Neuronal stem cell (in vitro differentiated cells): ENCODE measurements around the gene PTDSS2.
A peak's percentile ranks its signal among the peaks of the same experiment; 100 is the strongest.
"Not testable (repeated sequence)": the region's sequence is repeated elsewhere in the genome, so short reads cannot be mapped to it uniquely, and the experiment has no call there.

ENCODE experiments used
- DNase-seq: peaks from one replicate; pipeline ENCODE4 v3.0.0-alpha.2; 2013; ENCODE audit warnings: low spot score
- H2AFZ ChIP-seq: one replicate; pipeline ENCODE4 v1.6.1; 2013; ENCODE audit warnings: mild to moderate bottlenecking, low read length, inconsistent platforms
- H2AK5ac ChIP-seq: 2 replicates; pipeline ENCODE4 v1.6.1; 2013; ENCODE audit warnings: low read depth, mild to moderate bottlenecking, inconsistent platforms, low read length, moderate library complexity, mixed read lengths
- H2BK120ac ChIP-seq: 2 replicates; pipeline ENCODE4 v1.6.1; 2013; ENCODE audit warnings: low read depth, mild to moderate bottlenecking, inconsistent platforms, low read length, moderate library complexity, mixed read lengths
- H2BK12ac ChIP-seq: one replicate; pipeline ENCODE4 v1.6.1; 2013; ENCODE audit warnings: low read length, inconsistent platforms
- H2BK15ac ChIP-seq: 2 replicates; pipeline ENCODE4 v1.6.1; 2013; ENCODE audit warnings: mild to moderate bottlenecking, low read length, inconsistent platforms, mixed read lengths
- H2BK5ac ChIP-seq: one replicate; pipeline ENCODE4 v1.6.1; 2013; ENCODE audit warnings: inconsistent platforms, mild to moderate bottlenecking, low read length, moderate library complexity
- H3K14ac ChIP-seq: one replicate; pipeline ENCODE4 v1.6.1; 2013; ENCODE audit warnings: low read length, inconsistent platforms
- H3K18ac ChIP-seq: 2 replicates; pipeline ENCODE4 v1.6.1; 2013; ENCODE audit warnings: low read length, inconsistent platforms
- H3K23ac ChIP-seq: 2 replicates; pipeline ENCODE4 v1.6.1; 2013; ENCODE audit warnings: low read depth, mild to moderate bottlenecking, mixed read lengths, low read length, inconsistent platforms; ENCODE audit not compliant: poor library complexity
- H3K27ac ChIP-seq: replicated peaks from 3 replicates; pipeline ENCODE4 v1.5.1; 2013; ENCODE audit warnings: low read length, inconsistent platforms
- H3K27me3 ChIP-seq, 3 experiments: 2 replicates each; pipeline ENCODE4 v1.6.1; 2013; ENCODE audit warnings: low read length in 3 of 3, mild to moderate bottlenecking in 2 of 3, inconsistent platforms in 1 of 3, low read depth in 1 of 3, mixed read lengths in 1 of 3, moderate library complexity in 1 of 3; ENCODE audit not compliant: control insufficient read depth in 3 of 3, insufficient read depth in 3 of 3
- H3K36me3 ChIP-seq, 2 donors: replicated peaks in 1 of 2; 2 replicates each; pipeline ENCODE4 v1.6.1; 2013; ENCODE audit warnings: low read length in 2 of 2; ENCODE audit not compliant: control insufficient read depth in 2 of 2, insufficient read depth in 2 of 2
- H3K4ac ChIP-seq: 2 replicates; pipeline ENCODE4 v1.6.1; 2013; ENCODE audit warnings: inconsistent platforms, mild to moderate bottlenecking, low read length, moderate library complexity
- H3K4me1 ChIP-seq, 2 donors: 1 replicate in 1 of 2; 2 replicates in 1 of 2; pipeline ENCODE4 v1.6.1; 2013; ENCODE audit warnings: low read length in 2 of 2, low read depth in 1 of 2; ENCODE audit not compliant: control insufficient read depth in 2 of 2, insufficient read depth in 1 of 2
- H3K4me2 ChIP-seq: one replicate; pipeline ENCODE4 v1.6.1; 2013; ENCODE audit warnings: mild to moderate bottlenecking, low read length, inconsistent platforms; ENCODE audit not compliant: insufficient read depth, poor library complexity, severe bottlenecking
- H3K4me3 ChIP-seq, 2 donors: 2 replicates each; pipeline ENCODE4 v1.5.1; 2013; ENCODE audit warnings: low read length in 2 of 2, mild to moderate bottlenecking in 2 of 2, inconsistent platforms in 1 of 2, moderate library complexity in 1 of 2
- H3K79me1 ChIP-seq: one replicate; pipeline ENCODE4 v1.6.1; 2013; ENCODE audit warnings: low read depth, mild to moderate bottlenecking, inconsistent platforms, low read length, moderate library complexity
- H3K9ac ChIP-seq: one replicate; pipeline ENCODE4 v1.6.1; 2013; ENCODE audit warnings: mild to moderate bottlenecking, low read depth, low read length, inconsistent platforms; ENCODE audit not compliant: poor library complexity
- H3K9me3 ChIP-seq, 2 donors: replicated peaks in 1 of 2; 2 replicates each; pipeline versions ENCODE3 to v1.6.1; 2013; ENCODE audit warnings: low read length in 2 of 2, mild to moderate bottlenecking in 2 of 2, inconsistent platforms in 1 of 2, low read depth in 1 of 2, mixed read lengths in 1 of 2, moderate library complexity in 1 of 2; ENCODE audit not compliant: control insufficient read depth in 2 of 2, insufficient read depth in 1 of 2
- H4K8ac ChIP-seq: one replicate; pipeline ENCODE4 v1.6.1; 2013; ENCODE audit warnings: low read depth, mild to moderate bottlenecking, inconsistent platforms, low read length, moderate library complexity
- H4K91ac ChIP-seq: one replicate; pipeline ENCODE4 v1.6.1; 2013; ENCODE audit warnings: low read length, low read depth, mild to moderate bottlenecking, inconsistent platforms; ENCODE audit not compliant: poor library complexity
- WGBS, 2 donors: extraction: QIAGEN DNeasy Blood & Tissue Kit; methylation state at CpG; one replicate each; pipeline ENCODE4 v1.1.7; 2013; ENCODE audit warnings: missing lambda C conversion rate in 2 of 2, mixed read lengths in 1 of 2; ENCODE audit not compliant: insufficient read length in 2 of 2, insufficient replicate concordance in 1 of 2; ENCODE audit errors: extremely low coverage in 2 of 2; 5-methylcytosine and 5-hydroxymethylcytosine counted together

Gene PTDSS2

DNA sequence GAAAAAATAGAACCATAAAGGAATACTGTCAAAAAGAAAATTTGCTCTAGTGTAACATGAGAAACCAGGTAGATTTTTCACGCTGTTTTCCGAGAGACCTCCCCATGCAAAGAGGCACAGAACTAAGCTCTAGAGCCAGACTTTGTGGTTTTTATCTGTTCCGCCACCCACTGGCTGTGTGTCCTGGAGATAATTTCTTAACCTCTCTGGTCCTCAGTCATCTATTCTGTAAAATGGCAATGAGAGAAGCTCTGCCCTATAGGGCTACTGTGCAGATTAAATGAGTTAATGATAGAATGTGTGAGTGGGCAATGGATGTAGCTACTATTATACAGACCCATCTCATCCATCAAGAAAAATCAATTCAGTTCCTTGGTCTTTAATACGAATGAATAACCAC, 25.8 kb upstream of the PTDSS2 start:
- no peak overlapping the region for H2BK15ac ChIP-seq
- no peak overlapping the region for H2BK5ac ChIP-seq
- H3K27ac ChIP-seq = no peak overlapping the region
- H3K4me2 ChIP-seq = no peak overlapping the region
- no peak overlapping the region for H4K8ac ChIP-seq
- no peaks in the 10 kb centered on the region for H3K36me3 ChIP-seq
- no peak overlapping the region for H2BK120ac ChIP-seq
- H2AFZ ChIP-seq = no peak overlapping the region
- no peak overlapping the region for H3K14ac ChIP-seq
- no peak overlapping the region for H4K91ac ChIP-seq
- no peaks in the 10 kb centered on the region for H3K4me1 ChIP-seq
- DNase-seq = no peak
- no peaks in the 10 kb centered on the region for H3K79me1 ChIP-seq
- H3K9ac ChIP-seq = no peak overlapping the region
- no peak overlapping the region for H3K23ac ChIP-seq
- no CpG with 5 or more reads among the region's 4 CpGs for WGBS, 2 donors
- H3K18ac ChIP-seq = no peak overlapping the region
- no peak overlapping the region for H2BK12ac ChIP-seq
- H3K4ac ChIP-seq = no peak overlapping the region
- H3K27me3 ChIP-seq = peaks cover 0 to 15% (median 2%) of the 10 kb centered on the region in 3 experiments
- H3K9me3 ChIP-seq = no peaks in the 10 kb centered on the region
- no peak overlapping the region for H2AK5ac ChIP-seq
- H3K4me3 ChIP-seq = no peak overlapping the region

DNA sequence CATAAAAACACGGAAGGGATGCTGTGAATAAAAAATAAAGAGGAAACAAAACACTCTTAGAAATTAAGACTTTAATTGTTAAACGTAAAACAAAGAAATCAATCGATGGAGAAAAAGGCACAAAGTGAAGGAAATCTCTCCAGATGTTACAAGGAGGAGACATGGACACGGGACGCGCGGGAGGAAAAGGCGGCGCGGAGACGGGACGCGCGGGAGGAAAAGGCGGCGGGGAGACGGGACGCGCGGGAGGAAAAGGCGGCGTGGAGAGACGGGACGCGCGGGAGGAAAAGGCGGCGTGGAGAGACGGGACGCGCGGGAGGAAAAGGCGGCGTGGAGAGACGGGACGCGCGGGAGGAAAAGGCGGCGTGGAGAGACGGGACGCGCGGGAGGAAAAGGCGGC, 25.3 kb upstream of the PTDSS2 start:
- H2BK5ac ChIP-seq, H3K4me2 ChIP-seq, H3K23ac ChIP-seq, H3K9me3 ChIP-seq, H2BK15ac ChIP-seq, DNase-seq, H3K27me3 ChIP-seq, H4K91ac ChIP-seq, H2AK5ac ChIP-seq, H3K4ac ChIP-seq, H4K8ac ChIP-seq, H3K79me1 ChIP-seq, H2BK12ac ChIP-seq, H3K4me1 ChIP-seq, H3K18ac ChIP-seq, H3K36me3 ChIP-seq, H3K9ac ChIP-seq, H3K27ac ChIP-seq, H2AFZ ChIP-seq, H2BK120ac ChIP-seq, H3K4me3 ChIP-seq, H3K14ac ChIP-seq: not testable (repeated sequence)
- no CpG with 5 or more reads among the region's 45 CpGs for WGBS, 2 donors

DNA sequence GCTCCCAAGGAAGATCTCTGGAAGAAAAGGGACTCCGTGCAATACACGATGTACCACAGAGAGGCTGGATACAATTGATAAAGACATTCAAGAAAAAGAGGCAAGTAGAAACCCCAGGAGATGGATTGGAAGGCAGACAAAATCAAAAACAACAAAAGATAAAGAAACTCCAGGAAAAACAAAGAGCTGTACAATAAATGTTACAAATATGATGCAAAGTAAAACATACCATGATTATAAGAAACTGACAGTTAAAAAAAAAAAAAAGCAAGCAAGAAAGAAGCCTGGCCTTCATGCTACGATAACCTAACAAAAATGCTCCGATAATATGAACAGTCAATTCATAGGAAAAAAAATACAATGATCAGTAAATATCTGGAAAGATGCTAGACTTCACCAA, 24.8 kb upstream of the PTDSS2 start:
- no peak overlapping the region for H2AFZ ChIP-seq
- H2BK120ac ChIP-seq = no peak overlapping the region
- no peaks in the 10 kb centered on the region for H3K79me1 ChIP-seq
- H4K91ac ChIP-seq = no peak overlapping the region
- no peak overlapping the region for H2BK15ac ChIP-seq
- no peak overlapping the region for H2AK5ac ChIP-seq
- H3K4ac ChIP-seq = no peak overlapping the region
- WGBS, 2 donors = no CpG with 5 or more reads among the region's 4 CpGs
- H2BK5ac ChIP-seq = no peak overlapping the region
- no peak overlapping the region for H3K4me3 ChIP-seq
- no peak overlapping the region for H3K14ac ChIP-seq
- H3K18ac ChIP-seq = no peak overlapping the region
- H2BK12ac ChIP-seq = no peak overlapping the region
- no peaks in the 10 kb centered on the region for H3K9me3 ChIP-seq
- no peak overlapping the region for H4K8ac ChIP-seq
- no peaks in the 10 kb centered on the region for H3K4me1 ChIP-seq
- H3K36me3 ChIP-seq = no peaks in the 10 kb centered on the region
- no peak overlapping the region for H3K9ac ChIP-seq
- no peak overlapping the region for H3K4me2 ChIP-seq
- no peak overlapping the region for H3K27ac ChIP-seq
- no peak overlapping the region for H3K23ac ChIP-seq
- peaks cover 0 to 7% (median 2%) of the 10 kb centered on the region in 3 experiments for H3K27me3 ChIP-seq
- DNase-seq = no peak

DNA sequence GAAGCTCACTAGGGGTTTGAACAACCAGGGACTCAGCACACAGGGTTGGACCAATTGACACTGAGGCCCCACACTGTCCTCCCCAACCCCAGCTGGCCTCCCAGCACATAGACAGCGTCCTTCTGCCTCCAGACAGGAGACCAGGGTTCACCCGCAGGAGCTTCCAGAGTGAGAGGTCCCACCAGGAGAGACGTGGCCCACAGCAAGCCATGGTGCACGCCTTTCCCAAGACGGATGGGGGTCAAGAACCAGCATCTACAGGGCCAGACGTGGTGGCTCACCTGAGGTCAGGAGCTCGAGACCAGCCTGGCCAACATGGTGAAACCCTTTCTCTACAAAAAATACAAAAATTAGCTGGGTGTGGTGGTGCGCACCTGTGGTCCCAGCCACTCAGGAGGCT, 23.2 kb upstream of the PTDSS2 start:
- Histone ChIP-seq H3K23ac (no peak overlapping the region), H3K9ac (no peak overlapping the region), H3K79me1 (no peaks in the 10 kb centered on the region), H3K36me3 (no peaks in the 10 kb centered on the region), H3K27ac (no peak overlapping the region), H2AK5ac (peak overlapping the region; percentile 21), H3K14ac (no peak overlapping the region), H2BK120ac (no peak overlapping the region), H3K18ac (no peak overlapping the region), H3K4me1 (no peaks in the 10 kb centered on the region), H2BK5ac (no peak overlapping the region), H2BK12ac (no peak overlapping the region), H2AFZ (no peak overlapping the region), H4K91ac (no peak overlapping the region), H3K4me2 (no peak overlapping the region), H3K9me3 (no peaks in the 10 kb centered on the region), H2BK15ac (no peak overlapping the region), H3K4ac (peak overlapping the region; percentile 11), H3K27me3 (peaks cover 0 to 5% (median 2%) of the 10 kb centered on the region in 3 experiments), H3K4me3 (no peak overlapping the region), H4K8ac (no peak overlapping the region)
- no CpG with 5 or more reads among the region's 8 CpGs for WGBS, 2 donors
- DNase-seq = no peak
